PC-3 (cell line): Measurements from ENCODE around the gene PHETA1.

ENCODE experiments used
- CTCF ChIP-seq: fragments of 300-600 bp; sonication (generic); conservative IDR thresholded peaks from 2 replicates; pipeline ENCODE4 v1.5.1; 2017; ENCODE audit warnings: antibody characterized with exemption, low read depth, mild to moderate bottlenecking, low read length
- EZH2 ChIP-seq: fragments of 300-600 bp; sonication (generic); IDR thresholded peaks from one replicate; pipeline ENCODE4 v1.6.1; 2017; ENCODE audit warnings: antibody characterized with exemption, mild to moderate bottlenecking, low read length; ENCODE audit not compliant: unreplicated experiment
- EZH2phosphoT487 ChIP-seq: fragments of 300-600 bp; sonication (generic); IDR thresholded peaks from 2 replicates; pipeline ENCODE4 v1.6.1; 2018; ENCODE audit warnings: mild to moderate bottlenecking, antibody characterized with exemption, low read length, borderline replicate concordance

GRCh38 chr12:111418594-111418880 is 49.6 kb upstream of the PHETA1 start:
- TF ChIP-seq EZH2 (no peak), CTCF (no peak), EZH2phosphoT487 (no peak)
